ENCODE results near the gene ELAPOR2. TPM values are rescaled to one million over a fixed set of nuclear protein-coding genes. Genes with fewer than 3 reads are reported as not detected.
"Not testable (repeated sequence)": the region's sequence is repeated elsewhere in the genome, so short reads cannot be mapped to it uniquely, and the experiment has no call there.

Gene ELAPOR2
- total RNA-seq, 1 donor from 2014 or later = 3.9 TPM

- no peaks in the 10 kb centered on the region for H3K27me3 ChIP-seq (ENCODE audit: control insufficient read depth, insufficient read depth, low read length)
- FAIRE-seq (no peak), DNase-seq (ENCODE audit: low read depth) (no peak)
- no peak for TF ChIP-seq CTCF (IDR thresholded peaks at IDR 0.05; ENCODE audit: insufficient read depth, low read length, severe bottlenecking)
- H3K36me3 ChIP-seq (ENCODE audit: control insufficient read depth, insufficient read depth, low read length) = no peaks in the 10 kb centered on the region
- H3K4me3 ChIP-seq (ENCODE audit: low read depth, low read length) = no peak overlapping the region
Measured at GRCh38 chr7:87057210-87057609, 2.2 kb downstream of the ELAPOR2 start.

GRCh38 chr7:87056346-87056745 is 3.1 kb downstream of the ELAPOR2 start:
- no peak overlapping the region for H3K4me3 ChIP-seq (ENCODE audit: low read depth, low read length)
- no peaks in the 10 kb centered on the region for H3K27me3 ChIP-seq (ENCODE audit: control insufficient read depth, insufficient read depth, low read length)
- H3K36me3 ChIP-seq (ENCODE audit: control insufficient read depth, insufficient read depth, low read length) = no peaks in the 10 kb centered on the region
- FAIRE-seq (no peak), DNase-seq (ENCODE audit: low read depth) (no peak)
- TF ChIP-seq CTCF (IDR thresholded peaks at IDR 0.05; ENCODE audit: insufficient read depth, low read length, severe bottlenecking) = no peak

- Histone ChIP-seq H3K27me3 (ENCODE audit: control insufficient read depth, insufficient read depth, low read length) (no peaks in the 10 kb centered on the region), H3K36me3 (ENCODE audit: control insufficient read depth, insufficient read depth, low read length) (no peaks in the 10 kb centered on the region), H3K4me3 (ENCODE audit: low read depth, low read length) (no peak overlapping the region)
- DNase-seq (ENCODE audit: low read depth) (no peak), FAIRE-seq (no peak)
- no peak for TF ChIP-seq CTCF (IDR thresholded peaks at IDR 0.05; ENCODE audit: insufficient read depth, low read length, severe bottlenecking)
Measured at GRCh38 chr7:87048839-87049238, 10.6 kb downstream of the ELAPOR2 start.

GRCh38 chr7:87046456-87046855 is 13.0 kb downstream of the ELAPOR2 start:
- H3K4me3 ChIP-seq (ENCODE audit: low read depth, low read length) = no peak overlapping the region
- H3K27me3 ChIP-seq (ENCODE audit: control insufficient read depth, insufficient read depth, low read length) = no peaks in the 10 kb centered on the region
- FAIRE-seq (no peak), DNase-seq (ENCODE audit: low read depth) (no peak)
- TF ChIP-seq CTCF (IDR thresholded peaks at IDR 0.05; ENCODE audit: insufficient read depth, low read length, severe bottlenecking) = no peak
- H3K36me3 ChIP-seq (ENCODE audit: control insufficient read depth, insufficient read depth, low read length) = no peaks in the 10 kb centered on the region

- FAIRE-seq; H3K36me3 ChIP-seq (ENCODE audit: control insufficient read depth, insufficient read depth, low read length); H3K4me3 ChIP-seq (ENCODE audit: low read depth, low read length); H3K27me3 ChIP-seq (ENCODE audit: control insufficient read depth, insufficient read depth, low read length); DNase-seq (ENCODE audit: low read depth): not testable (repeated sequence)
Measured at GRCh38 chr7:87044713-87045112, 14.7 kb downstream of the ELAPOR2 start.

GRCh38 chr7:87041586-87041985 is 17.9 kb downstream of the ELAPOR2 start:
- H3K27me3 ChIP-seq (ENCODE audit: control insufficient read depth, insufficient read depth, low read length); H3K4me3 ChIP-seq (ENCODE audit: low read depth, low read length); H3K36me3 ChIP-seq (ENCODE audit: control insufficient read depth, insufficient read depth, low read length); FAIRE-seq; DNase-seq (ENCODE audit: low read depth): not testable (repeated sequence)

- not testable (repeated sequence) for H3K27me3 ChIP-seq (ENCODE audit: control insufficient read depth, insufficient read depth, low read length); DNase-seq (ENCODE audit: low read depth); H3K4me3 ChIP-seq (ENCODE audit: low read depth, low read length); H3K36me3 ChIP-seq (ENCODE audit: control insufficient read depth, insufficient read depth, low read length); FAIRE-seq
Measured at GRCh38 chr7:87039691-87040299, 19.7 kb downstream of the ELAPOR2 start.

Data from bronchial epithelial cell (primary cell).